ENCODE data around the gene INPP5B.

INPP5B gene

DNA sequence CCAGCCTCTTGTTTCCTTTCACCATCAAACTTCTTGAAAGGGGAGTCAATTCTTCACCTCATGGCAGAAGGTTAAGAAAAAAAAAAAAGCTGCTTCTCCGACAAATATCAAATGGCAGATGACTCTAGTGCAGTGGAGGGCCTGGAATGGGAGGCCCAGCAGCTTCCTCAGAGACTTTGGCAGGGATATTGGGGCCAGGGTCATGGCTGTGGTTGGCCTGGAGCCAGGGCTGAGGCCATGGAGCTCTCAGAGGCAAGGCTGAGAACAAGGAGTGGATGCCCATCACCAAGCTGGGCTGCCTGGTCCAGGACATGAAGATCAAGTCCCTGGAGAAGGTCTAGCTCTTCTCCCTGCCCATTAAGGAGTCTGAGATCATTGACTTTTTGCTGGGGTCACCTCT is 106.1 kb downstream of the INPP5B start:
- TF ChIP-seq POLR2A (IDR thresholded peaks at IDR 0.05; ENCODE audit: low read length), result no peak
- no peak for TF ChIP-seq GATA1 (IDR thresholded peaks at IDR 0.05; ENCODE audit: low read depth, low read length)
- DNase-seq, result no peak

DNA sequence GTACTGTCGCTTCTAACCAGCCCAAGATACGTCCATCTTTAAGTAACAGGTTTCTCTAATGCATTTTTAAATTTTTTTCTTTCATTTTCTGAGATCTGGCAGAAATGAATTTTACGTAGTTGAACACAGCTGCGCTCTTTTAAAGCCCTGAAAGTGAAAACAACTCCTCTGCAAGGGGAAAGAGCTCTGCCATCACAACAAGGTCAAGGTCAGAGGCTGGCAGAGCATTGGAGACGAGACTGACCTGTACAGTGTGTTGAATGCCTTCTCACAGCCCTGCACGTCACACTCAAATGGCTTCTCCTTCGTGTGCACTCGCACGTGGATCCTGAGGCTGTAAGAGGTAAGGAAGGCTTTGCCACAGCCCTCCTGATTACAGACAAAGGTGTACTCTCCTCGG is 107.2 kb downstream of the INPP5B start:
- DNase-seq, result no peak
- TF ChIP-seq POLR2A (IDR thresholded peaks at IDR 0.05; ENCODE audit: low read length) (no peak), GATA1 (IDR thresholded peaks at IDR 0.05; ENCODE audit: low read depth, low read length) (no peak)

DNA sequence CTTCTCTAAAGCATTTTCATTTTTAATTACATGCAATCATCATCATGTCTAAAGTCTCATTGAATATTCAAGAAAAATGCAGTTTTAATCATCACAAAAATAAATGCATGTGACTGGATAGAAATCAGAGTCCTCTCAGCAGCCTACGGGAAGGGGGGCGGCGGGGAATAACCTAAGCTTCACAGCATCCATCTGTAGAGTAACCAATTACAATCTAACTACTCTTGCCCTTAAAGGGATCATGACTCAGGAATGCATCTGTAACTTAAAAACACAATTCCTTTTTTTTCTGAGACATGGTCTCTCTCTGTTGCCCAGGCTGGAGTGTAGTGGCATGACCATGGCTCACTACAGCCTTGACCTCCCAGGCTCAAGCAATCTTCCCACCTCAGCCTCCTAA is 110.1 kb downstream of the INPP5B start:
- DNase-seq, result no peak
- TF ChIP-seq POLR2A (IDR thresholded peaks at IDR 0.05; ENCODE audit: low read length) (no peak), GATA1 (IDR thresholded peaks at IDR 0.05; ENCODE audit: low read depth, low read length) (no peak)

DNA sequence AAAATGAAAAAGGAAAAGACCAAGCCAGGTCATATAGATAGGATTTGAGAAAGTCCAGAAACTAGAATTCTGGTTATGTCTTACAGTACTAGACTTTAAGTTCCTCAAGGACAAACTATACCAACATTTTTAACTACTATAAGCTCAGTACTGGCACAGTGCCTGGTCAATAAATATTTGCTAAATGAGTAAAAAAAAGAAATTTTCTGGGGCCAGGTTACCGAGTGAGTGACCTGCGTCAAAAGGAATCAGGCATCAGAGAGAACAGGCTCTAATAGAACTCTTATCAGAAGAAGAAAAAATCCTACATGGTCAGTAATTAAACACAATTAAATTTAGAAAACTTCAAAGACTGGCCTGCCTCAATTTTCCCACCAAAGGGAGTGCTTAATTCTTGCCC is 115.0 kb downstream of the INPP5B start:
- DNase-seq, result no peak
- TF ChIP-seq POLR2A (IDR thresholded peaks at IDR 0.05; ENCODE audit: low read length) (no peak), GATA1 (IDR thresholded peaks at IDR 0.05; ENCODE audit: low read depth, low read length) (no peak)

DNA sequence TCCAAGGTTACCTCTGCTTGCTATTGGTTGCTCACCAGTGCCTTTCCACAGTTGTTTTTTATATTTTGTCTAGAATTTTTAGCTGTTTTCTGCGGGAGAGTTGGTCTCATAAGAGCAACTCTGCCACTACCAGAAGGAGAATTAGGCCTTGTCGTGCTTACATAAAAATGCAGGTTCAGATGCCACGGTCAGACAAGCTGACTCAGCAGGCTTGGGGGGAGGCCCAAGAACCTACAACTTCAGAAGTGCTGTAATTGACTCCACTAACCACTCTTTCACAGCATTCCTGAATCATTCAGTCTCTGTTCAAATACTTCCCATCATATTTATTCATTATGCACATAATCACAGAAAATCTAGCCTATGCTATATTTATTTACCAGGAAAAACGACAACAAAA is 115.7 kb downstream of the INPP5B start:
- DNase-seq, result no peak

DNA sequence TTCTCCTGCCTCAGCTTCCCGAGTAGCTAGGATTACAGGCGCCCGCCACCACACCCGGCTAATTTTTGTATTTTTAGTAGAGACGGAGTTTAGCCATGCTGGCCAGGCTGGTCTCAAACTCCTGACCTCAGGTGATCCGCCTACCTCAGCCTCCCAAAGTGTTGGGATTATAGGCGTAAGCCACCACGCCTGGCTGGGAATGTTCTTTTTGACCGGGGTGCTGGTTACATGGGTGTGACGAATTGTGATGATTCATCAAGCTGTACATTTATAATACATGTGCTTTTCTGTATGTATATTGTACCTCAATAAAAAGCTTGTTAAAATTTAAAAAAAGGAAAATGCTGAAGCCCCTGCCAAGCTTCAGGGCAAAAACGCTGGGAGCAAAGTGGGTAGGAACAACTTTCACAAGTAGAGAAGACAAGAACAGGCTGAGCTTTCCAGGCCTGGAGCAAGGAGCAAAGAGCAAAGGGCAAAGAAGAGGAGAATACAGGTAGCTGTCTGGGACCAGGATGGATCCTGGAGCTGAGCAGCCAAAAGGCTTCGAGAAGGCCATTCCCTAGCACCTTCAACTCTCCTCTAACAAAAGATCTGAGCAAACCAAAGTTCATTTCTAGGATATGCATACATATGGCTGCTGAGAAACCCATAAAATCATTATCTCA is 118.3 kb downstream of the INPP5B start:
- DNase-seq, result no peak
- TF ChIP-seq GATA1 (IDR thresholded peaks at IDR 0.05; ENCODE audit: low read depth, low read length), result no peak
- no peak for TF ChIP-seq POLR2A (IDR thresholded peaks at IDR 0.05; ENCODE audit: low read length)

More for the DNA sequence above, 115.7 kb downstream of the INPP5B start:
- TF ChIP-seq POLR2A (IDR thresholded peaks at IDR 0.05; ENCODE audit: low read length), result no peak
- no peak for TF ChIP-seq GATA1 (IDR thresholded peaks at IDR 0.05; ENCODE audit: low read depth, low read length)

DNA sequence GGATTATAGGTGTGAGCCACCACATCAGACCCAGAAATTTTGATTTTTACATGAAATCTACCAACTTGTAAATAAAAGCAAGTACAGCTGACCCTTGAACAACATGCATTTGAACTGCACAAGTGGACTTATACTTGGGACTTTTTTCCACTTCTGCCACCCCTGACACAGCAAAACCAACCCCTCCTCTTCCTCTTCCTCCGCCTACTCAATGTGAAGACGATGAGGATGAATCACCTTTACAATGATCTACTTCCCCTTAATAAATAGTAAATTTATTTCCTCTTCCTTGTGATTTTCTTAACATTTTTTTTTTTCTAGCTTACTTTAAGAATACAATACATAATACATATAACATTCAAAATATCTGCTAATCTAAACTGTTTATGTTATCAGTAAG is 121.3 kb downstream of the INPP5B start:
- TF ChIP-seq POLR2A (IDR thresholded peaks at IDR 0.05; ENCODE audit: low read length) (no peak), GATA1 (IDR thresholded peaks at IDR 0.05; ENCODE audit: low read depth, low read length) (no peak)
- DNase-seq, result no peak

DNA sequence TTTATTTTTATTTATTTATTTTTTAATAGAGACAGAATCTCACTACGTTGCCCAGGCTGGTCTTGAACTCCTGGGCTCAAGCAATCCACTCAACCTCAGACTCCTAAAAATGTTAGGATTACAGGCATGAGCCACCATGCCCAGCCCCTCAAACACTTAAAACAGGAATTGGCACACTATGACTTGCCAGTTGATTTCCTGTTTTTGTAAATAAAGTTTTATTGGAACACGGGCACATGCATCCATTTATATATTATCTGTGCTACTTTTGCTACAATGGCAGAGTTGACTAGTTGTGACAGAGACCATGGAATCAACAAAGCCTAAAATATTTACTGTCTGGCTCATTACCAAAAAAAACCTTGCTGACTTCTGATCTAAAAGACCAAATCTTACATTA is 122.9 kb downstream of the INPP5B start:
- no peak for DNase-seq
- TF ChIP-seq GATA1 (IDR thresholded peaks at IDR 0.05; ENCODE audit: low read depth, low read length), result no peak
- no peak for TF ChIP-seq POLR2A (IDR thresholded peaks at IDR 0.05; ENCODE audit: low read length)

DNA sequence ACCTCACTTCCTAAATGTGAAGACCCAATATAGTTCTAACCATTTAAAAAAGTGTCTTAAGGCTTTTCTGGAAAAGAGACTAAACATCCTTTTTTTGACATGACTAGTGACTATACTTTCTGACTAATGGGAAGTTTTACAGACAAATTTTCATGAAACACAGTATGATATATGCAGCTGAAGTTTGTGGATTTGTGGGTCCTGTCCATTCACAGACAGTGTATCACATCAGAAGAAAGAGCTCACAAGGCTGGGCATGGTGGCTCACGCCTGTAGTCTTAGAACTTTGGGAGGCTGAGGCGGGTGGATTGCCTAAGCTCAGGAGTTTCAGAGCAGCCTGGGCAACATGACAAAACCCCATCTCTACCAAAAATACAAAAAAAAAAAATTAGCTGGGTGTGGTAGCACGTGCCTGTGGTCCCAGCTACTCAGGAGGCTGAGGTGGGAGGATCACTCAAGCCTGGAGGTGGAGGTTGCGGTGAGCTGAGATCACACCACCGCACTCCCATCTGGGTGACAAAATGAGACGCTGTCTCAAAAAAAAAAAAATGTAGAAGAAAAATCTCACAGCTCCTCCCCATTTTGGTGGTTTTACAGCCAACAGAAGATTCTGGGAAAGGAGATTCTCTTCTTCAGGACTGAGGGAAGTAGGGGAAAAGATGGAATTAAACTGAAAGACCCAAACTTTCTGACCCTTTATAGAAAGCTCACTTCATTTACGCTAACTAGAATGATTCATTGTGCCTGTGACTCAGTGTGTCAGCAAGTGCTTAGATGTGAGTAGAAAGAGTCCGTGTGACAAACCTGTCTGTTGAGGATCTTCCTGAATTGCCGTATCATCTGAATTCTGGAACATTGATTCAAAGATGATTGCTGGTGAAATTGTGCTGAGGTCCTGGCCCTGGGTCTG is 123.7 kb downstream of the INPP5B start:
- no peak for DNase-seq
- TF ChIP-seq POLR2A (IDR thresholded peaks at IDR 0.05; ENCODE audit: low read length) (no peak), GATA1 (IDR thresholded peaks at IDR 0.05; ENCODE audit: low read depth, low read length) (no peak)

DNA sequence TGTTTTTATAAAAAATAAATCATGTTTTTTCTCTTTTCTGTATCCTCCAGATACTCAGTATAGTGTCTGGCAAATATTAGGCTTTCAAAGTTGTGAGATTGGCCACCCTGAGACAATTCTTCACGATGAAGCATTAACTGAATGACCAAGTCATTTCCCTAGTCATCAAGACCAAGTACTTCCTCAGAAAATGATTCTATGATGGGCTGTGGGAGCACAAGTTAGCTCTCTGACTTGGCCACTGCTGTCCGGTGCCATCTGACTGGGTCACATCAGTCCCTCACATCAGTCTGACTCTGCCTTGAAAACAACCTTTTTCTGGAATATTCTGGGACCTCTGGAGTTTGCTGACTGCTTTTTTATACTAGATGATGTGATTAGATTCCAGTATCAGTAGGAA is 125.4 kb downstream of the INPP5B start:
- TF ChIP-seq POLR2A (IDR thresholded peaks at IDR 0.05; ENCODE audit: low read length) (no peak), GATA1 (IDR thresholded peaks at IDR 0.05; ENCODE audit: low read depth, low read length) (no peak)
- DNase-seq, result no peak

DNA sequence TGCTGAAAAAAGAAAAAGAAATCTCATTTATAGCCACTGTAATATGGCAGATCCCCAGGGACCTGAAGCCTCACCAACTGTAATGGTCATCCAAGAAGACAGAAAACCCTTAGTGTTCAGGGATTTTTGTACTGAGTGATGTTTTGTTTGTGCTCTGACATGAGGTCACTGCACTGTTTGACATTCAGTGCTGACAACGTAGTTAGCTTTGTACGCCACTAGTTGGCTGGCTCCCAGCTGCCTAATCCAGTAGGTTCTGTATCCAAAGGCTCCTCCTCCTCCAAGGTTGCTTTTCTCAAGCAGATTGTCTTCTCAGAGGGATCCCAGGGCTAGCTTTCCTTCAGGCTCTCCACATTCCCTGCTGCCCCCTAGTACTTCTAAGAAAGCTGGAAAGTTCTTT is 129.4 kb downstream of the INPP5B start:
- DNase-seq, result no peak
- no peak for TF ChIP-seq POLR2A (IDR thresholded peaks at IDR 0.05; ENCODE audit: low read length)
- TF ChIP-seq GATA1 (IDR thresholded peaks at IDR 0.05; ENCODE audit: low read depth, low read length), result no peak

DNA sequence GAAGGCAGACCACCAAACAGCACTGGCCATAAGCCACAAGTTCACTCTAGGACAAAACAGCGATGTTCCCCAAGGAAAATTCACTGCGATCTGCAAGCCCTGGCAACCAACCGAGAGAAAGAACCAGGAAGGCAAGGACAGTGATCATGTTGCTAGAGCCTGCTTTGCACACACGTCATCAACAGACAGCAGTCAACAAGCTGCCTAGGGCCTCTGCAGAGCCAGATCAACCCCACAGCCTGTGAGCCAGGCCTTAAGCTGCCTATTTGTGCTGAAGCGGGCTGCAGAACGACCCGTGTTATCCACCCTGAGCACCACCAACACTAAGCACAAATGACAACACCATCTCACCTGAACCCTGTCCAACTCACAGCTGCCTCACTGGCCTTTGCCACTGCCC is 132.6 kb downstream of the INPP5B start:
- no peak for TF ChIP-seq GATA1 (IDR thresholded peaks at IDR 0.05; ENCODE audit: low read depth, low read length)
- no peak for TF ChIP-seq POLR2A (IDR thresholded peaks at IDR 0.05; ENCODE audit: low read length)
- no peak for DNase-seq

DNA sequence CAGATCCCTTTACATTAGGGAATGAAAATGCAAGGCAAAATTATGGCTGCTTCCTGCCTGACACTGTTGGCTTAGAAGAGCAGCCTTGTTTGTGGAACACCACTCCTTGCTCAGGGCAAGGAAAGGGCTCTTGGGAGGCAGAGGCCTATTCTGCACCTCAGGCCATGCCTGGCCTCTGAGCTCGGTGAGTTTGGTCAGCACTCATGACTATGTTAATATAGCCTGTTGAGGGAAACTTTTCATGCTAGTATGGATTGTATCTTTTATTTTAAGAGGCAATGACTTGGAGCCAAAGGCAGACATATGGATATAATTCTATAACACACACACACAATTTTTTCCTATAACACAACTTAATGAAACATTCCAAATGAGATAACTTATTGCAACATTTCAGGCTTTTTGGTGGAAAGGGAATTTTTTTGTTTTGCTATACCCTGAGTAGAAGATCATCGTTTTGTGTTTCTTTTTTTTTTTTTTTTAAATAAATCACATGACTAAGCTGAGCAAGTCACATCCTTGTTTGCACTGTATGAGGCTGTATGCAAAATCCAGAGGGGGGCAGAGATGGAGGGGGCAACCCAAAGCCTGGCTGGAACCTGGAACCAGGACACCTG is 133.2 kb downstream of the INPP5B start:
- TF ChIP-seq POLR2A (IDR thresholded peaks at IDR 0.05; ENCODE audit: low read length) (no peak), GATA1 (IDR thresholded peaks at IDR 0.05; ENCODE audit: low read depth, low read length) (no peak)
- no peak for DNase-seq

DNA sequence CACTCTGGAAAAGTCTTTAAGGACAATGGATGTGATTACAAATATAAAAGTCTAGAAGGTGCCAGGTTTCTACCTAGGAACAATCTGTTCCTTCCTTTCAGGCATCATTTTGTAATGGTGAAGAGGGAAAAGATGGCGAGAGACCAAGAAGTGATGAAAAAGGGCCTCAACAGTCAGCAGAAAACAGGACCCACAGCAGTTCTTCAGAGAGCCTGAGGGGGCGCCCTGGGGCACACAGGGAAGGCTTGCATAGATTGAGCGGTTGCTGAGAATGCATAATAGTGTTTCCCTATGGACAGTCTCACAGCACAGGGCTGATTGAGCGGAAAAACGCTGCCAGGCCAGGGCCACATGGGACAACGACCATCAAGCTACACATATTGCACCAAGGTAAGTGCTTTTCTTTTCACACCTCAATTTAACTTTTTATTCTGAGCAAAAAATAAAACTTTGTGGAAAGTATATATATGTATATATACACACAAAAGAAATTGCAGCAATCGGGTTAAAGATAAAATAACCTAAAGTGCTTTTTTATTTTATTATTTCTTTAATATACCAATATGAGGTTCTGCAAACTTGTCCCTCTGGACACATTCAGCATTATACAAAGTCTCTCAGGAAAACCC is 135.7 kb downstream of the INPP5B start:
- TF ChIP-seq POLR2A (IDR thresholded peaks at IDR 0.05; ENCODE audit: low read length), result no peak
- no peak for TF ChIP-seq GATA1 (IDR thresholded peaks at IDR 0.05; ENCODE audit: low read depth, low read length)
- DNase-seq, result peak; percentile 77 to 90

Data from erythroblast (primary cell).